ENCODE measurements around the gene NR2C2.

- TF ChIP-seq TCF12 (IDR thresholded peaks at IDR 0.05; ENCODE audit: low read depth), result no peak
- no peak for TF ChIP-seq EP300 (IDR thresholded peaks at IDR 0.05; ENCODE audit: borderline replicate concordance)
- no peak for TF ChIP-seq FOXM1 (IDR thresholded peaks at IDR 0.05; ENCODE audit: borderline replicate concordance, low read depth)
- no peak for TF ChIP-seq CEBPB (IDR thresholded peaks at IDR 0.05)
- TF ChIP-seq ZBTB7A (IDR thresholded peaks at IDR 0.05; ENCODE audit: low read depth), result no peak
- TF ChIP-seq, protein P1, sequence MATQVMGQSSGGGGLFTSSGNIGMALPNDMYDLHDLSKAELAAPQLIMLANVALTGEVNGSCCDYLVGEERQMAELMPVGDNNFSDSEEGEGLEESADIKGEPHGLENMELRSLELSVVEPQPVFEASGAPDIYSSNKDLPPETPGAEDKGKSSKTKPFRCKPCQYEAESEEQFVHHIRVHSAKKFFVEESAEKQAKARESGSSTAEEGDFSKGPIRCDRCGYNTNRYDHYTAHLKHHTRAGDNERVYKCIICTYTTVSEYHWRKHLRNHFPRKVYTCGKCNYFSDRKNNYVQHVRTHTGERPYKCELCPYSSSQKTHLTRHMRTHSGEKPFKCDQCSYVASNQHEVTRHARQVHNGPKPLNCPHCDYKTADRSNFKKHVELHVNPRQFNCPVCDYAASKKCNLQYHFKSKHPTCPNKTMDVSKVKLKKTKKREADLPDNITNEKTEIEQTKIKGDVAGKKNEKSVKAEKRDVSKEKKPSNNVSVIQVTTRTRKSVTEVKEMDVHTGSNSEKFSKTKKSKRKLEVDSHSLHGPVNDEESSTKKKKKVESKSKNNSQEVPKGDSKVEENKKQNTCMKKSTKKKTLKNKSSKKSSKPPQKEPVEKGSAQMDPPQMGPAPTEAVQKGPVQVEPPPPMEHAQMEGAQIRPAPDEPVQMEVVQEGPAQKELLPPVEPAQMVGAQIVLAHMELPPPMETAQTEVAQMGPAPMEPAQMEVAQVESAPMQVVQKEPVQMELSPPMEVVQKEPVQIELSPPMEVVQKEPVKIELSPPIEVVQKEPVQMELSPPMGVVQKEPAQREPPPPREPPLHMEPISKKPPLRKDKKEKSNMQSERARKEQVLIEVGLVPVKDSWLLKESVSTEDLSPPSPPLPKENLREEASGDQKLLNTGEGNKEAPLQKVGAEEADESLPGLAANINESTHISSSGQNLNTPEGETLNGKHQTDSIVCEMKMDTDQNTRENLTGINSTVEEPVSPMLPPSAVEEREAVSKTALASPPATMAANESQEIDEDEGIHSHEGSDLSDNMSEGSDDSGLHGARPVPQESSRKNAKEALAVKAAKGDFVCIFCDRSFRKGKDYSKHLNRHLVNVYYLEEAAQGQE (IDR thresholded peaks at IDR 0.05; ENCODE audit: low read depth), result no peak
- TF ChIP-seq, protein P2, sequence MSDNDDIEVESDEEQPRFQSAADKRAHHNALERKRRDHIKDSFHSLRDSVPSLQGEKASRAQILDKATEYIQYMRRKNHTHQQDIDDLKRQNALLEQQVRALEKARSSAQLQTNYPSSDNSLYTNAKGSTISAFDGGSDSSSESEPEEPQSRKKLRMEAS (IDR thresholded peaks at IDR 0.05), result no peak
- no peak for TF ChIP-seq YY1 (IDR thresholded peaks at IDR 0.05; ENCODE audit: low read depth)
Measured at GRCh38 chr3:15029625-15030024, 82.2 kb downstream of the NR2C2 start.
